ENCODE results near the gene IL33.

IL33 gene

GRCh38 chr9:6305954-6306563, 90.5 kb downstream of the IL33 start:
- DNase-seq: no peak
